Stimulated activated memory B cell treated with anti-CD40 and anti-IgM and Interleukin-4, amounts not matched to agents 10 μg/mL and 1 μg/mL and 100 μg/mL, for 72 hours (primary cell): ENCODE data around the gene SMCHD1.
A peak's percentile ranks its signal among the peaks of the same experiment; 100 is the strongest.

ENCODE experiments used
- ATAC-seq: fragments of 150-1000 bp; cut with Tn5 transposase; 2 replicates; pipeline ENCODE4 v1.10.0; 2021
- H3K27ac Mint-ChIP-seq: one replicate; pipeline ENCODE4 v1.8.0; 2022; ENCODE audit warnings: mild to moderate bottlenecking, mixed read lengths
- H3K27me3 Mint-ChIP-seq: one replicate; pipeline ENCODE4 v1.8.0; 2022; ENCODE audit warnings: mixed read lengths
- H3K36me3 Mint-ChIP-seq: one replicate; pipeline ENCODE4 v1.8.0; 2022; ENCODE audit warnings: mixed read lengths
- H3K4me1 Mint-ChIP-seq: one replicate; pipeline ENCODE4 v1.8.0; 2022; ENCODE audit warnings: mixed read lengths
- H3K4me3 Mint-ChIP-seq: one replicate; pipeline ENCODE4 v1.8.0; 2022; ENCODE audit warnings: mild to moderate bottlenecking, moderate library complexity, mixed read lengths
- H3K9me3 Mint-ChIP-seq: one replicate; pipeline ENCODE4 v1.8.0; 2022; ENCODE audit warnings: mixed read lengths

Gene SMCHD1

GRCh38 chr18:2655178-2655953, at the start of gene SMCHD1:
SMCHD1 (plus strand) TSS chr18:2655726; CDS start chr18:2656076, 350 bp downstream.
- Mint-ChIP-seq H3K36me3 (peaks cover 5% of the 10 kb centered on the region), H3K4me1 (peaks cover 34% of the 10 kb centered on the region), H3K27ac (peak within 1 kb of the TSS; percentile 99), H3K27me3 (no peaks in the 10 kb centered on the region), H3K4me3 (peak within 1 kb of the TSS; percentile 98), H3K9me3 (no peaks in the 10 kb centered on the region)
- peak; percentile 93 for ATAC-seq

GRCh38 chr18:2606335-2606734, 49.2 kb upstream of the SMCHD1 start:
- H3K27me3 Mint-ChIP-seq = no peaks in the 10 kb centered on the region
- no peak overlapping the region for H3K4me3 Mint-ChIP-seq
- no peak for ATAC-seq
- H3K36me3 Mint-ChIP-seq = no peaks in the 10 kb centered on the region
- H3K27ac Mint-ChIP-seq = peak overlapping the region; percentile 71
- peaks cover 21% of the 10 kb centered on the region for H3K4me1 Mint-ChIP-seq
- H3K9me3 Mint-ChIP-seq = peaks cover 3% of the 10 kb centered on the region

DNA sequence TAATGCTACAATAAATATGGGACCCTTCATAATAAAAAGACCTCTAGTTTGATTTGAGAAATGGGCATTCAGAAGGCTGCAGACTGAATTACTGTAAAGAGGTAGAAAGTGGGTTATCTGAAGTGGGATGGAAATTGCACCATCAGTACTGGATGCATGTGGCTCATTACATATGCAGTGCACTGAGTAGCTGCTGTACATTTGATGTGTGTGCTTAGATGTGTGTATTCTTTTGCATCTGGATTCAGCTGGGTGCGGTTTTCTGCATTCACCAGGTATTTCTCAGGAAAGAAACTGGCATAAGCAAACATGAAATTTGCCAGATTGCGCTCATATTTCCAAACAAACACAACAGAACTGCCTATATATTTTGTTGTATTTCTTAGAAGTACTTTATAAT, 45.9 kb upstream of the SMCHD1 start:
- H3K9me3 Mint-ChIP-seq = peaks cover 3% of the 10 kb centered on the region
- H3K4me1 Mint-ChIP-seq = peaks cover 16% of the 10 kb centered on the region

GRCh38 chr18:2610549-2610948, 45.0 kb upstream of the SMCHD1 start:
- peaks cover 7% of the 10 kb centered on the region for H3K4me1 Mint-ChIP-seq
- H3K36me3 Mint-ChIP-seq = peaks cover 5% of the 10 kb centered on the region

More for the DNA sequence above, 45.9 kb upstream of the SMCHD1 start:
- Mint-ChIP-seq H3K4me3 (no peak overlapping the region), H3K27me3 (no peaks in the 10 kb centered on the region), H3K36me3 (no peaks in the 10 kb centered on the region), H3K27ac (no peak overlapping the region)
- no peak for ATAC-seq

GRCh38 chr18:2612996-2613395, 42.5 kb upstream of the SMCHD1 start:
- no peaks in the 10 kb centered on the region for H3K27me3 Mint-ChIP-seq
- no peak for ATAC-seq
- no peak overlapping the region for H3K27ac Mint-ChIP-seq
- H3K9me3 Mint-ChIP-seq = peaks cover 3% of the 10 kb centered on the region
- H3K4me1 Mint-ChIP-seq = no peaks in the 10 kb centered on the region
- H3K4me3 Mint-ChIP-seq = no peak overlapping the region
- H3K36me3 Mint-ChIP-seq = peaks cover 6% of the 10 kb centered on the region

More at GRCh38 chr18:2610549-2610948, 45.0 kb upstream of the SMCHD1 start:
- Mint-ChIP-seq H3K9me3 (peaks cover 3% of the 10 kb centered on the region), H3K4me3 (no peak overlapping the region), H3K27me3 (no peaks in the 10 kb centered on the region), H3K27ac (no peak overlapping the region)
- ATAC-seq = no peak

DNA sequence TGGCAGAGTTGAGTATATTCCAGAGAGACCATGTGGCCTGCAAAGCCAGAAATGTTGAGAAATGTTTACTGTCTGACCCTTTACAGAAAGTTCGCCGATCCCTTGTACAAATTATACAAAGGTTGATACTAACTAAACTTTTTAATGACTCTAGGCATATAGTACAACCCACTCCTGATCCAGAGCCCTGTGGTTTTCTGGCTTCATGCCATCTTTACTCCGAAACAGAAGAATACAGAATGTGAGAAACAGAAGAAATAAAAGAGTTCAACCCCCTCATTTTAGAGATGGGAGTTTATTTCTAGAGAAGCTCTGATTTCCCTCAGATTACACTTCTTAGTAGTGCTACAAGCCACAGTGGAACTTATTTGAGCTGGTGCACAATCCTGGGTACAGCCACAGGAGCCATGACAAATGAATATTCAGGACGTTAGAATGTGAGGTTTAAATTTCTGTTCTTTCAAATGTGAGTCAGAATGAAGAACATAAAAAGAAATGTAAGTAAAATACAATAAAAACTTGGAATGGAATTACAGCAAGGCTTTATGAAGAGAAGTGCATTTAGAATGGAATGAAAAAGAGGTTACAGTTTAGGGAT, 38.0 kb upstream of the SMCHD1 start:
- no peaks in the 10 kb centered on the region for H3K27me3 Mint-ChIP-seq
- ATAC-seq = no peak
- no peaks in the 10 kb centered on the region for H3K4me1 Mint-ChIP-seq
- peaks cover 3% of the 10 kb centered on the region for H3K9me3 Mint-ChIP-seq
- H3K36me3 Mint-ChIP-seq = peaks cover 6% of the 10 kb centered on the region
- no peak overlapping the region for H3K27ac Mint-ChIP-seq
- no peak overlapping the region for H3K4me3 Mint-ChIP-seq

- Mint-ChIP-seq H3K4me3 (no peak overlapping the region), H3K36me3 (peaks cover 6% of the 10 kb centered on the region), H3K27ac (no peak overlapping the region), H3K27me3 (no peaks in the 10 kb centered on the region), H3K4me1 (no peaks in the 10 kb centered on the region), H3K9me3 (peaks cover 3% of the 10 kb centered on the region)
- ATAC-seq = no peak
Observed at GRCh38 chr18:2618009-2618408, 37.5 kb upstream of the SMCHD1 start.

GRCh38 chr18:2625217-2625616, 30.3 kb upstream of the SMCHD1 start:
- Mint-ChIP-seq H3K36me3 (no peaks in the 10 kb centered on the region), H3K4me1 (peaks cover 9% of the 10 kb centered on the region), H3K27ac (peak overlapping the region; percentile 49), H3K4me3 (no peak overlapping the region), H3K9me3 (no peaks in the 10 kb centered on the region), H3K27me3 (no peaks in the 10 kb centered on the region)
- no peak for ATAC-seq

- Mint-ChIP-seq H3K36me3 (peaks cover 5% of the 10 kb centered on the region), H3K27ac (no peak overlapping the region), H3K27me3 (no peaks in the 10 kb centered on the region), H3K4me1 (peaks cover 14% of the 10 kb centered on the region), H3K9me3 (peaks cover 3% of the 10 kb centered on the region), H3K4me3 (no peak overlapping the region)
- peak; percentile 34 for ATAC-seq
Observed at GRCh38 chr18:2627821-2628276, 27.7 kb upstream of the SMCHD1 start.

DNA sequence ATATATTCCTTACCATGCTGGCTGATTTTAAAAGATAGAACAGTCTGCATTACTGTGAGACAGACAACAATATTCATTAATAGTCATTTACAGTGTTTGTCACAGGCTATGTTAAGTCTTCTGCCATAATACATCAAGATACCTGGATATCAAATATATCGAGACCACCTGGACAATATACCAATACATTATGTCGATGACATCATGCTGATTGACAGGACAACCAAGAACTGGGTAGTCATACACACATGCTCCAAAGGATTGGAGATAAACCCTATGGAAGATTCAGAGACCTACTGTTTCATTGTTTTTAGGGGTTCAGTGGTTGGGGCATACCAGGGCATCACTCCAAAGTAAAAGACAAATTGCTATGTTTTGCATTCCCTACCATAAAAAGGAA, 26.5 kb upstream of the SMCHD1 start:
- Mint-ChIP-seq H3K4me1 (peaks cover 20% of the 10 kb centered on the region), H3K4me3 (no peak overlapping the region), H3K27ac (no peak overlapping the region)

GRCh38 chr18:2635586-2635985, 19.9 kb upstream of the SMCHD1 start:
- no peak overlapping the region for H3K4me3 Mint-ChIP-seq
- peaks cover 69% of the 10 kb centered on the region for H3K4me1 Mint-ChIP-seq
- H3K36me3 Mint-ChIP-seq = peaks cover 17% of the 10 kb centered on the region
- no peaks in the 10 kb centered on the region for H3K27me3 Mint-ChIP-seq
- H3K9me3 Mint-ChIP-seq = peaks cover 10% of the 10 kb centered on the region
- no peak for ATAC-seq
- peak overlapping the region; percentile 99 for H3K27ac Mint-ChIP-seq

More for the DNA sequence above, 26.5 kb upstream of the SMCHD1 start:
- peaks cover 4% of the 10 kb centered on the region for H3K9me3 Mint-ChIP-seq
- H3K36me3 Mint-ChIP-seq = peaks cover 8% of the 10 kb centered on the region
- no peak for ATAC-seq
- H3K27me3 Mint-ChIP-seq = no peaks in the 10 kb centered on the region

GRCh38 chr18:2636126-2636631, 19.3 kb upstream of the SMCHD1 start:
- H3K27ac Mint-ChIP-seq = peak overlapping the region; percentile 99
- no peaks in the 10 kb centered on the region for H3K27me3 Mint-ChIP-seq
- H3K4me1 Mint-ChIP-seq = peaks cover 75% of the 10 kb centered on the region
- peaks cover 17% of the 10 kb centered on the region for H3K36me3 Mint-ChIP-seq
- peaks cover 10% of the 10 kb centered on the region for H3K9me3 Mint-ChIP-seq
- peak; percentile 4 for ATAC-seq
- H3K4me3 Mint-ChIP-seq = peak overlapping the region; percentile 74

DNA sequence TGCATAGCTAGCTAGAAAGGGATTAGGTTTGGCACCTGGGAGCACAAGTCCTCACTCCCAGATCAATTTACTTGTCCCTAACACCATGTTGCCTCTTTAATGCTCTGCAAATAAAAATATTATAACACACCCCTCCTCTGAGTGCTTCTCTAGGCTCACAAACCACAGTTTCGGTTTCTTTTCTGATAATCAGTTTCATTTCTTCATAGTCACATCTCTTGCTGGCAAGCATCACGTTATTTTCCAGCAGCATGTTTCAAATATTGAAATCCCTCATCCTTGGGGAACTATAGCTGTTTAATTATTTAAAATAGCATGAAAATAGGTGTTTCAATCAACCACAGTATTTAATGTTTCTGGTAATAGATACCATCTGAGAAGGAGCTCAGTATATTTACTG, 13.9 kb upstream of the SMCHD1 start:
- Mint-ChIP-seq H3K4me1 (peaks cover 51% of the 10 kb centered on the region), H3K9me3 (peaks cover 3% of the 10 kb centered on the region), H3K27me3 (no peaks in the 10 kb centered on the region), H3K4me3 (peak overlapping the region; percentile 68), H3K36me3 (no peaks in the 10 kb centered on the region), H3K27ac (peak overlapping the region; percentile 99)
- peak; percentile 75 for ATAC-seq

GRCh38 chr18:2642771-2643170, 12.8 kb upstream of the SMCHD1 start:
- Mint-ChIP-seq H3K27ac (no peak overlapping the region), H3K9me3 (peaks cover 3% of the 10 kb centered on the region), H3K36me3 (no peaks in the 10 kb centered on the region), H3K4me1 (peaks cover 40% of the 10 kb centered on the region), H3K27me3 (no peaks in the 10 kb centered on the region), H3K4me3 (no peak overlapping the region)
- ATAC-seq = no peak

GRCh38 chr18:2644535-2644934, 11.0 kb upstream of the SMCHD1 start:
- no peak overlapping the region for H3K4me3 Mint-ChIP-seq
- H3K36me3 Mint-ChIP-seq = no peaks in the 10 kb centered on the region
- no peak for ATAC-seq
- H3K27ac Mint-ChIP-seq = no peak overlapping the region
- no peaks in the 10 kb centered on the region for H3K9me3 Mint-ChIP-seq
- peaks cover 24% of the 10 kb centered on the region for H3K4me1 Mint-ChIP-seq
- H3K27me3 Mint-ChIP-seq = no peaks in the 10 kb centered on the region

DNA sequence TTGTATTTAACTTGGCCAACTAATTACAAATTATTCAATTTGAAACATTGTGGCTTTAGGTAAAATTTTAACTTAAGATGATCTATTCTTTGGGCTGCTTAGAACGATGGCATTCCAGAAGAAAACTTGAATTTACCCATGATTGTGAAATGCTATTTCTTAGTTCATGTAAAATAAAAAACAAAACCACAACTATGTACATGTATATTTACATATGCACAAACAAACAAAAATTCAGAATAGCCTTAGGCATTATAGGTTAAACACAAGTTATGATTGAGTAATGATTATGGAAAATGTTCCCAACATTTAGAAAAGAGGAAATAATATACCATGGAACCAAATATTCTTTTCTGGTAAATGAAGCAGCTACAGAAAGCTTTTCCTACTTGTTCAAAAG, 3.5 kb upstream of the SMCHD1 start:
- ATAC-seq = no peak
- no peaks in the 10 kb centered on the region for H3K9me3 Mint-ChIP-seq
- no peaks in the 10 kb centered on the region for H3K27me3 Mint-ChIP-seq
- no peak overlapping the region for H3K4me3 Mint-ChIP-seq
- no peak overlapping the region for H3K27ac Mint-ChIP-seq
- no peaks in the 10 kb centered on the region for H3K36me3 Mint-ChIP-seq
- peaks cover 16% of the 10 kb centered on the region for H3K4me1 Mint-ChIP-seq
